Adrenal gland (tissue), 12 donors: ENCODE results near the gene MMEL1. TPM values are rescaled to one million over a fixed set of nuclear protein-coding genes. Genes with fewer than 3 reads are reported as not detected.
"Not testable (repeated sequence)": the region's sequence is repeated elsewhere in the genome, so short reads cannot be mapped to it uniquely, and the experiment has no call there.

Experiments
- DNase-seq, 7 donors: peaks; one replicate each; pipeline ENCODE4 v3.0.0-alpha.2; 2019 to 2020
- H3K27ac ChIP-seq, 5 donors: fragments of 200-600 bp; sonication (generic) in 4 of 5; 1 replicate in 3 of 5; 2 replicates in 2 of 5; pipeline versions ENCODE4 v1.5.1 to v1.8.0; 2016 to 2020; ENCODE audit warnings: mild to moderate bottlenecking in 1 of 5
- H3K27me3 ChIP-seq: fragments of 200-600 bp; 2 replicates; pipeline ENCODE4 v1.8.0; 2021
- H3K36me3 ChIP-seq, 2 donors: fragments of 200-600 bp; replicated peaks in 1 of 2; 1 replicate in 1 of 2; 2 replicates in 1 of 2; pipeline versions ENCODE4 v1.5.1 to v1.8.0; 2018 to 2022
- H3K4me1 ChIP-seq, 2 donors: fragments of 200-600 bp; replicated peaks in 1 of 2; 1 replicate in 1 of 2; 2 replicates in 1 of 2; pipeline versions ENCODE4 v1.5.1 to v1.8.0; 2018 to 2021
- H3K4me3 ChIP-seq, 4 donors: fragments of 200-600 bp; sonication (generic) in 3 of 4; one replicate each; pipeline ENCODE4 v1.5.1; 2016 to 2018
- H3K9me3 ChIP-seq, 3 donors: fragments of 200-600 bp; sonication (generic) in 1 of 3; replicated peaks in 1 of 3; 1 replicate in 2 of 3; 2 replicates in 1 of 3; pipeline versions ENCODE4 v1.5.1 to v1.8.0; 2016 to 2021
- CTCF ChIP-seq, 6 experiments: fragments of 450-650 bp in 4 of 6; fragments of 200-600 bp in 2 of 6; sonication (generic) in 1 of 6; IDR thresholded peaks; 1 replicate in 5 of 6; 2 replicates in 1 of 6; pipeline versions ENCODE4 v1.5.1 to v1.8.0; 2016 to 2021; ENCODE audit warnings: antibody characterized with exemption in 6 of 6, mild to moderate bottlenecking in 2 of 6, moderate library complexity in 1 of 6
- POLR2A ChIP-seq, 2 donors: fragments of 450-650 bp; IDR thresholded peaks; one replicate each; pipeline ENCODE4 v1.6.1; 2017; ENCODE audit warnings: antibody characterized with exemption in 2 of 2, mild to moderate bottlenecking in 2 of 2, moderate library complexity in 1 of 2
- WGBS, 4 donors: extraction: QIAGEN DNeasy Blood & Tissue Kit in 2 of 4; methylation state at CpG; one replicate each; pipeline versions ENCODE4 v1.1.5 to v1.1.7; 2013 to 2017; 5-methylcytosine and 5-hydroxymethylcytosine counted together
- intact Hi-C, 2 donors: fragments of 100-400 bp; cut with DNase I; formaldehyde crosslinking; loops; one replicate each; pipeline versions ENCODE4 v1.14.1 to v1.15.0; 2022 to 2023
- polyA plus RNA-seq, 3 donors: library from polyadenylated mRNA; stranded (reverse); fragments of 200-250 nt in 2 of 3; fragments of 350-450 nt in 1 of 3; fragmentation: Illumina TruSeq in 1 of 3; extraction: RNeasy Lipid Tissue Mini Kit (QIAGEN cat#74804) in 1 of 3; gene quantifications; one replicate each; pipeline ENCODE4 v1.2.3, GENCODE V29; 2013 to 2014
- total RNA-seq, 9 donors: library from RNA; depleted of rRNA in 4 of 9; stranded (reverse); fragments of >200 nt in 4 of 9; fragments of 120-200 nt in 1 of 9; fragmentation: NEBNext Ultra II Directional in 1 of 9; extraction: Animal tissue kit (Norgen Biotek cat#: 25700) in 1 of 9; gene quantifications; one replicate each; pipeline versions ENCODE4 v1.1.0 to v1.2.4, GENCODE V29; 2013 to 2023
- donor health status: healthy with polysubstance abuse.
- donor health status: Bipolar disorder and iron deficiency.
- donor health status: DM: yes; HTN: yes; CAD: no.
- donor health status: DM: no; HTN: no; CAD: no.
- donor health status: DM: no; HTN: no; CAD: no.
- donor health status: DM: yes; HTN: yes; CAD: no.

Gene MMEL1
- total and polyA plus RNA-seq, 12 donors, result 0.30 to 8.2 (median 2.6) TPM

- WGBS, 4 donors, result 85 to 95% (median 89%) methylated on average over 6 to 10 of the region's 10 CpGs
- no peaks in the 10 kb centered on the region for H3K36me3 ChIP-seq
- no peaks in the 10 kb centered on the region for H3K9me3 ChIP-seq
- no peak for TF ChIP-seq POLR2A (IDR thresholded peaks at IDR 0.05)
- TF ChIP-seq CTCF (IDR thresholded peaks at IDR 0.05), result no peak
- no peak overlapping the region for H3K27ac ChIP-seq
- intact Hi-C loops, result loop anchor here in 1 of 2 donors (5.0 kb wide), 1 partner anchor 62 kb away; no protein-coding TSS in a partner anchor
- H3K4me3 ChIP-seq, result no peak overlapping the region
- no peak for DNase-seq
- peaks cover 5% of the 10 kb centered on the region for H3K27me3 ChIP-seq
- H3K4me1 ChIP-seq, result peaks cover 8 to 13% of the 10 kb centered on the region in 2 donors
Measured at GRCh38 chr1:2580691-2581090, 52.1 kb downstream of the MMEL1 start.

DNA sequence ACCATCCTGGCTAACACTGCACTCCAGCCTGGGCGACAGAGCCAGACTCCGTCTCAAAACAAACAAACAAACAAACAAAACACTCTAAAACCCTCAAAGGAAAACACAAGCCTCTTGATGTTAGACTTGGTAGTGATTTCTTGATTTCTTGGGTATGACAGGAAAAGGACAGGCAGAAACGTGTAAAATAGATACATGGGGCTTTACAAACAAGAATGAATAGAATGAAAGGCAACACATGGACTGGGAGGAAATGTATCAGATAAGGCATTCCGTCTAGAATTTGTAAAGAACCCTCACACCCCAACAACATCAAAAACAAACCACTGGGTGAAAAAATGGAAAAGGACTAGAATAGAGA lies 54.1 kb downstream of the MMEL1 start:
- H3K4me1 ChIP-seq, result no peaks in the 10 kb centered on the region
- intact Hi-C loops, result no loop called here
- H3K9me3 ChIP-seq, result no peaks in the 10 kb centered on the region
- peak overlapping the region in 3 of 5 donors; percentile 27 to 75 (median 62) for H3K27ac ChIP-seq
- no peak overlapping the region for H3K4me3 ChIP-seq
- H3K36me3 ChIP-seq, result no peaks in the 10 kb centered on the region
- H3K27me3 ChIP-seq, result peaks cover 5% of the 10 kb centered on the region
- WGBS, 4 donors, result 48 to 63% (median 53%) methylated on average over 4 of the region's 4 CpGs
- no peak for DNase-seq
- TF ChIP-seq POLR2A (IDR thresholded peaks at IDR 0.05) (peak in 1 of 2 donors; percentile 11), CTCF (IDR thresholded peaks at IDR 0.05) (no peak)

- WGBS, 4 donors, result 69 to 77% (median 74%) methylated on average over 17 to 21 of the region's 23 CpGs
- Histone ChIP-seq H3K27ac (peak overlapping the region in 3 of 5 donors; percentile 35 to 75 (median 62)), H3K4me3 (peak overlapping the region in 1 of 4 donors; percentile 10)
- H3K27me3 ChIP-seq, H3K9me3 ChIP-seq, H3K4me1 ChIP-seq, H3K36me3 ChIP-seq, intact Hi-C loops: not testable (repeated sequence)
- peak in 1 of 7 donors; percentile 10 for DNase-seq
Measured at GRCh38 chr1:2577565-2578075, 55.2 kb downstream of the MMEL1 start.

DNA sequence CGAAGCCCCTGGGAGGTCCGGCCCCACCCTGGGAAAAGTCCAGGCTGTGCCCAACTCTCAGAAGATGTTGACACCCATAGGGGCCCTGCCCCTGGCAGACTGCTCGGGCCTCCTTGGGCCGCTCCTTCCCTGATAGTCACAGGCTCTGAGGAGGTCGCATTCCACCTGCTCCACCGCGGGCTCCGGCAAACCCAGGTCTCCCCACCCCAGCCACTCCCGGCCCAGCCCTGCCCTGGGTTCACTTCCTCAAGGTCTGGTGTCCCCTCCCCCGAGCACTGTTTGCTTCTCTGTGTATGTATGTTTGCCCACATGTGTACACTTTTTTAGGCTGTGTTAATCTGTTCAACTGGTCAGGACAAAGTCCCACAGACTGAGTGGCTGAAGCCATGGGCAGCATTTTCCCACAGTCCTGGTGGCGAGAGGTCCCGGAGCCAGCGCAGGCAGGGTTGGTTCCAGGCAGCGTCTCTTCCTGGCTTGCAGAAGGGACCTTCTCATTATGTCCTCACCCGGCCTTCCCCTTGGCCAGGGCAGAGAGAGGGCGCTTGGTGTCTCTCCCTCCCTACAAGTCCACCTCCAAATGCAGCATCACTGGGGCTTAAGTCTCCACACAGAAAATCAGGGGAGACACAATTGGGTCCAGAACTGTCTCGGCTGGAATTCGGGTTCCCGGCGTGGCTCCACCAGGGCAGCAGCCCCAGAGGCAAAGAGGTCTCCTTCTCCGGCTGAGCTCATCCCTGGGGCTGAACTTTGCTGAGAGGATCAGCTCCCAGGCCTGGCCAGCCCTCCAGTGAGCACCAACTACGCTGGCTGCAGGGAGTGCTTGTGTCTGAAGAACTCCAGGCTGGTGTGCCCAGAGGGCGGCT lies 56.8 kb downstream of the MMEL1 start:
- peaks cover 5% of the 10 kb centered on the region for H3K27me3 ChIP-seq
- H3K4me3 ChIP-seq, result no peak overlapping the region
- peak in 1 of 7 donors; percentile 8 for DNase-seq
- H3K27ac ChIP-seq, result no peak overlapping the region
- intact Hi-C loops, result no loop called here
- no peaks in the 10 kb centered on the region for H3K36me3 ChIP-seq
- TF ChIP-seq POLR2A (IDR thresholded peaks at IDR 0.05), result no peak
- no peak for TF ChIP-seq CTCF (IDR thresholded peaks at IDR 0.05)
- H3K4me1 ChIP-seq, result no peaks in the 10 kb centered on the region
- H3K9me3 ChIP-seq, result no peaks in the 10 kb centered on the region
- 73 to 76% (median 74%) methylated on average over 15 to 23 of the region's 23 CpGs for WGBS, 4 donors
